GM12878 (cell line): ENCODE data around the gene NMNAT3.

Experiments
- TF ChIP-seq, protein P1 (sequence below): IDR thresholded peaks from 2 replicates; pipeline ENCODE4 v1.6.1; 2012; ENCODE audit warnings: mild to moderate bottlenecking, low read depth, low read length
- TF ChIP-seq, protein P2 (sequence below), 3 experiments: IDR thresholded peaks in 2 of 3; conservative IDR thresholded peaks in 1 of 3; 2 replicates each; pipeline ENCODE4 v1.5.1; 2011; ENCODE audit warnings: low read depth in 3 of 3, low read length in 3 of 3, mild to moderate bottlenecking in 3 of 3, control low read depth in 2 of 3, moderate library complexity in 2 of 3, inconsistent platforms in 1 of 3, mixed read lengths in 1 of 3; ENCODE audit not compliant: control insufficient read depth in 2 of 3, insufficient read depth in 1 of 3; ENCODE audit errors: extremely low read depth in 1 of 3

DNA sequence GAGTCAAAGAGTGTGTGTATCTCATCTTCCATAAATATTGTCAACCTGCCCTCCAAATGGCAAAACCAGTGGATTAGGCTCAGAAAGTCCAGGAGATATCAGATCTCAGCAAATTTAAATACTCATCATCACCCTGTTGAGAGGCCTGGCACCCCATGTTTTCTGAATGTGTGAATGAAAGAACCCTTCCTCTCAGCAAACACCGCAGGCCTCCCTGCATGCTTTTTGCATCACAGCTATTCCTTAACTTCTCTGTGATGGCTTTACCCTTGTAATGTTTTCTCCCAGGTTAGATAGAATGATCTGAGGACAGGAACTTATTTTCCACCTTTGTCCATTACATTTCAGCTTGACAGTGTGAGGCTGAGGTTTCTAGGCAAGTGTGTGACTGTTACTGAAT lies 43.6 kb upstream of the NMNAT3 start:
- TF ChIP-seq, protein P1, sequence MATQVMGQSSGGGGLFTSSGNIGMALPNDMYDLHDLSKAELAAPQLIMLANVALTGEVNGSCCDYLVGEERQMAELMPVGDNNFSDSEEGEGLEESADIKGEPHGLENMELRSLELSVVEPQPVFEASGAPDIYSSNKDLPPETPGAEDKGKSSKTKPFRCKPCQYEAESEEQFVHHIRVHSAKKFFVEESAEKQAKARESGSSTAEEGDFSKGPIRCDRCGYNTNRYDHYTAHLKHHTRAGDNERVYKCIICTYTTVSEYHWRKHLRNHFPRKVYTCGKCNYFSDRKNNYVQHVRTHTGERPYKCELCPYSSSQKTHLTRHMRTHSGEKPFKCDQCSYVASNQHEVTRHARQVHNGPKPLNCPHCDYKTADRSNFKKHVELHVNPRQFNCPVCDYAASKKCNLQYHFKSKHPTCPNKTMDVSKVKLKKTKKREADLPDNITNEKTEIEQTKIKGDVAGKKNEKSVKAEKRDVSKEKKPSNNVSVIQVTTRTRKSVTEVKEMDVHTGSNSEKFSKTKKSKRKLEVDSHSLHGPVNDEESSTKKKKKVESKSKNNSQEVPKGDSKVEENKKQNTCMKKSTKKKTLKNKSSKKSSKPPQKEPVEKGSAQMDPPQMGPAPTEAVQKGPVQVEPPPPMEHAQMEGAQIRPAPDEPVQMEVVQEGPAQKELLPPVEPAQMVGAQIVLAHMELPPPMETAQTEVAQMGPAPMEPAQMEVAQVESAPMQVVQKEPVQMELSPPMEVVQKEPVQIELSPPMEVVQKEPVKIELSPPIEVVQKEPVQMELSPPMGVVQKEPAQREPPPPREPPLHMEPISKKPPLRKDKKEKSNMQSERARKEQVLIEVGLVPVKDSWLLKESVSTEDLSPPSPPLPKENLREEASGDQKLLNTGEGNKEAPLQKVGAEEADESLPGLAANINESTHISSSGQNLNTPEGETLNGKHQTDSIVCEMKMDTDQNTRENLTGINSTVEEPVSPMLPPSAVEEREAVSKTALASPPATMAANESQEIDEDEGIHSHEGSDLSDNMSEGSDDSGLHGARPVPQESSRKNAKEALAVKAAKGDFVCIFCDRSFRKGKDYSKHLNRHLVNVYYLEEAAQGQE: no peak
- TF ChIP-seq, protein P2, sequence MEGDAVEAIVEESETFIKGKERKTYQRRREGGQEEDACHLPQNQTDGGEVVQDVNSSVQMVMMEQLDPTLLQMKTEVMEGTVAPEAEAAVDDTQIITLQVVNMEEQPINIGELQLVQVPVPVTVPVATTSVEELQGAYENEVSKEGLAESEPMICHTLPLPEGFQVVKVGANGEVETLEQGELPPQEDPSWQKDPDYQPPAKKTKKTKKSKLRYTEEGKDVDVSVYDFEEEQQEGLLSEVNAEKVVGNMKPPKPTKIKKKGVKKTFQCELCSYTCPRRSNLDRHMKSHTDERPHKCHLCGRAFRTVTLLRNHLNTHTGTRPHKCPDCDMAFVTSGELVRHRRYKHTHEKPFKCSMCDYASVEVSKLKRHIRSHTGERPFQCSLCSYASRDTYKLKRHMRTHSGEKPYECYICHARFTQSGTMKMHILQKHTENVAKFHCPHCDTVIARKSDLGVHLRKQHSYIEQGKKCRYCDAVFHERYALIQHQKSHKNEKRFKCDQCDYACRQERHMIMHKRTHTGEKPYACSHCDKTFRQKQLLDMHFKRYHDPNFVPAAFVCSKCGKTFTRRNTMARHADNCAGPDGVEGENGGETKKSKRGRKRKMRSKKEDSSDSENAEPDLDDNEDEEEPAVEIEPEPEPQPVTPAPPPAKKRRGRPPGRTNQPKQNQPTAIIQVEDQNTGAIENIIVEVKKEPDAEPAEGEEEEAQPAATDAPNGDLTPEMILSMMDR (IDR thresholded peaks at IDR 0.05 in 2 of 3, conservative IDR thresholded peaks at IDR 0.05 in 1 of 3; ENCODE audit: control insufficient read depth in 2 of 3, extremely low read depth in 1 of 3, insufficient read depth in 1 of 3, low read depth in 3 of 3, low read length in 3 of 3): no peak
